NOMO-1 (cell line): ENCODE data around the gene NAB2.

Experiments
- DNase-seq, 2 experiments: peaks; one replicate each; lab custom pipeline; 2025; ENCODE audit not compliant: unreplicated experiment in 2 of 2; lab: John Stamatoyannopoulos, UW

NAB2 gene

GRCh38 chr12:57131896-57132744 lies 43.2 kb downstream of the NAB2 start:
- no peak for DNase-seq

GRCh38 chr12:57133013-57133569 lies 44.2 kb downstream of the NAB2 start:
- DNase-seq = no peak

- DNase-seq = no peak
These were observed 45.0 kb downstream of the NAB2 start for GRCh38 chr12:57133916-57134315.

GRCh38 chr12:57134949-57135348 lies 46.0 kb downstream of the NAB2 start:
- DNase-seq = no peak

- no peak for DNase-seq
These were observed 46.8 kb downstream of the NAB2 start for GRCh38 chr12:57135527-57136326.

GRCh38 chr12:57138526-57139272 lies 49.8 kb downstream of the NAB2 start:
- peak; percentile 16 to 48 for DNase-seq

GRCh38 chr12:57139796-57140649 lies 51.1 kb downstream of the NAB2 start:
- DNase-seq = peak; percentile 20 to 52

GRCh38 chr12:57141249-57141648 lies 52.3 kb downstream of the NAB2 start:
- DNase-seq = no peak

GRCh38 chr12:57142121-57142520 lies 53.2 kb downstream of the NAB2 start:
- DNase-seq = no peak

GRCh38 chr12:57142727-57143126 lies 53.8 kb downstream of the NAB2 start:
- DNase-seq = no peak

- no peak for DNase-seq
These were observed 54.5 kb downstream of the NAB2 start for GRCh38 chr12:57143454-57143853.
